H1 (cell line): ENCODE measurements around the gene PLXNA4. TPM values are rescaled to one million over a fixed set of nuclear protein-coding genes. Genes with fewer than 3 reads are reported as not detected.

Experiments
- CHD1 ChIP-seq: IDR thresholded peaks from 2 replicates; pipeline ENCODE4 v1.6.1; 2012; ENCODE audit warnings: low read depth, low read length, improper control_type of control experiment
- EP300 ChIP-seq, 2 experiments: IDR thresholded peaks; 1 replicate in 1 of 2; 2 replicates in 1 of 2; pipeline ENCODE4 v1.6.1; 2011 to 2012; ENCODE audit warnings: low read depth in 2 of 2, low read length in 2 of 2, mild to moderate bottlenecking in 2 of 2, borderline replicate concordance in 1 of 2, inconsistent platforms in 1 of 2, moderate library complexity in 1 of 2
- HDAC2 ChIP-seq, 2 experiments: fragments of 300-600 bp in 1 of 2; sonication (generic) in 1 of 2; IDR thresholded peaks; 2 replicates each; pipeline ENCODE4 v1.6.1; 2011 to 2012; ENCODE audit warnings: low read depth in 2 of 2, low read length in 2 of 2, mild to moderate bottlenecking in 2 of 2, moderate library complexity in 2 of 2, borderline replicate concordance in 1 of 2, inconsistent platforms in 1 of 2
- RNF2 ChIP-seq: fragments of 200-900, 300-1000 bp; sonication (generic); IDR thresholded peaks from 2 replicates; pipeline ENCODE4 v1.7.1; 2016; ENCODE audit warnings: borderline replicate concordance, low read depth, mild to moderate bottlenecking, antibody characterized with exemption, low read length; ENCODE audit not compliant: poor library complexity, severe bottlenecking; ENCODE audit errors: missing control alignments
- SIRT6 ChIP-seq: IDR thresholded peaks from one replicate; pipeline ENCODE4 v1.7.1; 2012; ENCODE audit warnings: low read length, inconsistent platforms
- SP4 ChIP-seq: IDR thresholded peaks from 2 replicates; pipeline ENCODE4 v1.6.1; 2012; ENCODE audit warnings: low read length, inconsistent platforms
- TAF7 ChIP-seq: optimal IDR thresholded peaks from 2 replicates; pipeline ENCODE3; 2011; ENCODE audit warnings: low read depth, mild to moderate bottlenecking, inconsistent platforms, low read length, moderate library complexity, borderline replicate concordance
- polyA plus RNA-seq, 7 experiments: library from polyadenylated mRNA; depleted of rRNA in 3 of 7; stranded (reverse) in 5 of 7; unstranded in 2 of 7; fragments of >200 nt in 5 of 7; fragments of 200-250 nt in 2 of 7; gene quantifications; 1 replicate in 5 of 7; 2 replicates in 1 of 7; 4 replicates in 1 of 7; pipeline versions ENCODE4 v1.2.1 to v1.2.3, GENCODE V29; 2011 to 2013; ENCODE audit warnings: missing spikeins in 2 of 7, mixed read lengths in 2 of 7
- total RNA-seq: library from RNA; stranded (reverse); fragmentation: NEBNext Ultra II Directional; extraction: Animal tissue kit (Norgen Biotek cat#: 25700); gene quantifications from 2 replicates; pipeline ENCODE4 v1.2.1, GENCODE V29; 2021
- TF ChIP-seq, protein P1 (sequence below): fragments of 300-600 bp; sonication (generic); IDR thresholded peaks from 2 replicates; pipeline ENCODE4 v1.7.1; 2012; ENCODE audit warnings: low read length, moderate library complexity, mild to moderate bottlenecking, inconsistent platforms; ENCODE audit not compliant: insufficient replicate concordance

The PLXNA4 gene
- total and polyA plus RNA-seq, 2 of the 8 experiments (the other 6 are each of a cell fraction or from before 2014, with no cell fraction given): 0.76 to 0.79 TPM

DNA sequence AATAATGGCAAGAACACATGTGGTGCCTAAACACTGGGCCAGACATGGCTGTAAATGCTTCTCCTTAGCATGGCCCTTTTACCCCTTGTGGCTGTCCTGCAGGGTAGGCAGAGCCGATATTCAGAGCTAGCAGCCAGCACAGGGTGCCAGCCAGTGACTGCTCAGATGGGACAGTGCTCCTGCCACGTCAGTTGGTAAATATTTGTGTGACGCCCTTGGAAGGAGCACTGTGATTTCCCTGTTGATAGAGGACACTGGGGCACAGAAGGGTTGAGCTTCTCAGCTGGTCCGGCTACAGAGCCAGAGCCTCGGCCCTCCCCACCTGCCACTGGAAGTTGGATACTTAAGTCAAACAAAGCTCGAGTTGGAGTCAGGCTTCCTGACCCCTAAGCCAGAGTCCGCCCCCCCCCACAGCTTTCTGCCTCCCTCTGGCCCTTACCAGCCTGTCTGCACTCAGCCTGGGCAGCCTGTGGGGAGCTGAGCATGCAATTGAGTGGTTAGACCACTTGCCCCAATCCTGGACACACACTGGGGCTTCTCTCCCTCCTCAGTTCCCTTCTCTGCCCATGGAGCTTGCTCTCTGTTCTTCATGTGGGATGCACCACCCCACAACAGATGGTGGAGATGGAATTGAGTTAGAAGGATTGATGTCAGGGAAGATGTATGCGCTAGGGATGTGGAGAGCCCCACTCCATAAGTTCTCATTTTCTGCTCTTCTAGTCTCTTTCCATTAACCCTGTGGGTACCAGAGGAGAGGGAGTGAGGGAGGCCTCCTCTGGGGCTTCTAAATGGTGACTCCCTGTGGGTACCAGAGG, 350.8 kb downstream of the PLXNA4 start (continued):
- TF ChIP-seq, protein P1, sequence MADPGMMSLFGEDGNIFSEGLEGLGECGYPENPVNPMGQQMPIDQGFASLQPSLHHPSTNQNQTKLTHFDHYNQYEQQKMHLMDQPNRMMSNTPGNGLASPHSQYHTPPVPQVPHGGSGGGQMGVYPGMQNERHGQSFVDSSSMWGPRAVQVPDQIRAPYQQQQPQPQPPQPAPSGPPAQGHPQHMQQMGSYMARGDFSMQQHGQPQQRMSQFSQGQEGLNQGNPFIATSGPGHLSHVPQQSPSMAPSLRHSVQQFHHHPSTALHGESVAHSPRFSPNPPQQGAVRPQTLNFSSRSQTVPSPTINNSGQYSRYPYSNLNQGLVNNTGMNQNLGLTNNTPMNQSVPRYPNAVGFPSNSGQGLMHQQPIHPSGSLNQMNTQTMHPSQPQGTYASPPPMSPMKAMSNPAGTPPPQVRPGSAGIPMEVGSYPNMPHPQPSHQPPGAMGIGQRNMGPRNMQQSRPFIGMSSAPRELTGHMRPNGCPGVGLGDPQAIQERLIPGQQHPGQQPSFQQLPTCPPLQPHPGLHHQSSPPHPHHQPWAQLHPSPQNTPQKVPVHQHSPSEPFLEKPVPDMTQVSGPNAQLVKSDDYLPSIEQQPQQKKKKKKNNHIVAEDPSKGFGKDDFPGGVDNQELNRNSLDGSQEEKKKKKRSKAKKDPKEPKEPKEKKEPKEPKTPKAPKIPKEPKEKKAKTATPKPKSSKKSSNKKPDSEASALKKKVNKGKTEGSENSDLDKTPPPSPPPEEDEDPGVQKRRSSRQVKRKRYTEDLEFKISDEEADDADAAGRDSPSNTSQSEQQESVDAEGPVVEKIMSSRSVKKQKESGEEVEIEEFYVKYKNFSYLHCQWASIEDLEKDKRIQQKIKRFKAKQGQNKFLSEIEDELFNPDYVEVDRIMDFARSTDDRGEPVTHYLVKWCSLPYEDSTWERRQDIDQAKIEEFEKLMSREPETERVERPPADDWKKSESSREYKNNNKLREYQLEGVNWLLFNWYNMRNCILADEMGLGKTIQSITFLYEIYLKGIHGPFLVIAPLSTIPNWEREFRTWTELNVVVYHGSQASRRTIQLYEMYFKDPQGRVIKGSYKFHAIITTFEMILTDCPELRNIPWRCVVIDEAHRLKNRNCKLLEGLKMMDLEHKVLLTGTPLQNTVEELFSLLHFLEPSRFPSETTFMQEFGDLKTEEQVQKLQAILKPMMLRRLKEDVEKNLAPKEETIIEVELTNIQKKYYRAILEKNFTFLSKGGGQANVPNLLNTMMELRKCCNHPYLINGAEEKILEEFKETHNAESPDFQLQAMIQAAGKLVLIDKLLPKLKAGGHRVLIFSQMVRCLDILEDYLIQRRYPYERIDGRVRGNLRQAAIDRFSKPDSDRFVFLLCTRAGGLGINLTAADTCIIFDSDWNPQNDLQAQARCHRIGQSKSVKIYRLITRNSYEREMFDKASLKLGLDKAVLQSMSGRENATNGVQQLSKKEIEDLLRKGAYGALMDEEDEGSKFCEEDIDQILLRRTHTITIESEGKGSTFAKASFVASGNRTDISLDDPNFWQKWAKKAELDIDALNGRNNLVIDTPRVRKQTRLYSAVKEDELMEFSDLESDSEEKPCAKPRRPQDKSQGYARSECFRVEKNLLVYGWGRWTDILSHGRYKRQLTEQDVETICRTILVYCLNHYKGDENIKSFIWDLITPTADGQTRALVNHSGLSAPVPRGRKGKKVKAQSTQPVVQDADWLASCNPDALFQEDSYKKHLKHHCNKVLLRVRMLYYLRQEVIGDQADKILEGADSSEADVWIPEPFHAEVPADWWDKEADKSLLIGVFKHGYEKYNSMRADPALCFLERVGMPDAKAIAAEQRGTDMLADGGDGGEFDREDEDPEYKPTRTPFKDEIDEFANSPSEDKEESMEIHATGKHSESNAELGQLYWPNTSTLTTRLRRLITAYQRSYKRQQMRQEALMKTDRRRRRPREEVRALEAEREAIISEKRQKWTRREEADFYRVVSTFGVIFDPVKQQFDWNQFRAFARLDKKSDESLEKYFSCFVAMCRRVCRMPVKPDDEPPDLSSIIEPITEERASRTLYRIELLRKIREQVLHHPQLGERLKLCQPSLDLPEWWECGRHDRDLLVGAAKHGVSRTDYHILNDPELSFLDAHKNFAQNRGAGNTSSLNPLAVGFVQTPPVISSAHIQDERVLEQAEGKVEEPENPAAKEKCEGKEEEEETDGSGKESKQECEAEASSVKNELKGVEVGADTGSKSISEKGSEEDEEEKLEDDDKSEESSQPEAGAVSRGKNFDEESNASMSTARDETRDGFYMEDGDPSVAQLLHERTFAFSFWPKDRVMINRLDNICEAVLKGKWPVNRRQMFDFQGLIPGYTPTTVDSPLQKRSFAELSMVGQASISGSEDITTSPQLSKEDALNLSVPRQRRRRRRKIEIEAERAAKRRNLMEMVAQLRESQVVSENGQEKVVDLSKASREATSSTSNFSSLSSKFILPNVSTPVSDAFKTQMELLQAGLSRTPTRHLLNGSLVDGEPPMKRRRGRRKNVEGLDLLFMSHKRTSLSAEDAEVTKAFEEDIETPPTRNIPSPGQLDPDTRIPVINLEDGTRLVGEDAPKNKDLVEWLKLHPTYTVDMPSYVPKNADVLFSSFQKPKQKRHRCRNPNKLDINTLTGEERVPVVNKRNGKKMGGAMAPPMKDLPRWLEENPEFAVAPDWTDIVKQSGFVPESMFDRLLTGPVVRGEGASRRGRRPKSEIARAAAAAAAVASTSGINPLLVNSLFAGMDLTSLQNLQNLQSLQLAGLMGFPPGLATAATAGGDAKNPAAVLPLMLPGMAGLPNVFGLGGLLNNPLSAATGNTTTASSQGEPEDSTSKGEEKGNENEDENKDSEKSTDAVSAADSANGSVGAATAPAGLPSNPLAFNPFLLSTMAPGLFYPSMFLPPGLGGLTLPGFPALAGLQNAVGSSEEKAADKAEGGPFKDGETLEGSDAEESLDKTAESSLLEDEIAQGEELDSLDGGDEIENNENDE: no peak
- TF ChIP-seq TAF7 (no peak), SIRT6 (no peak), EP300 (IDR thresholded peaks at IDR 0.05; ENCODE audit: borderline replicate concordance in 1 of 2, low read depth in 2 of 2, low read length in 2 of 2) (no peak), HDAC2 (IDR thresholded peaks at IDR 0.05; ENCODE audit: borderline replicate concordance in 1 of 2, low read depth in 2 of 2, low read length in 2 of 2) (no peak), RNF2 (no peak), CHD1 (no peak), SP4 (no peak)
- TF ChIP-seq, all 59 proteins: peak for 0
